ENCODE results near the gene ANKRD44.

Gene ANKRD44

DNA sequence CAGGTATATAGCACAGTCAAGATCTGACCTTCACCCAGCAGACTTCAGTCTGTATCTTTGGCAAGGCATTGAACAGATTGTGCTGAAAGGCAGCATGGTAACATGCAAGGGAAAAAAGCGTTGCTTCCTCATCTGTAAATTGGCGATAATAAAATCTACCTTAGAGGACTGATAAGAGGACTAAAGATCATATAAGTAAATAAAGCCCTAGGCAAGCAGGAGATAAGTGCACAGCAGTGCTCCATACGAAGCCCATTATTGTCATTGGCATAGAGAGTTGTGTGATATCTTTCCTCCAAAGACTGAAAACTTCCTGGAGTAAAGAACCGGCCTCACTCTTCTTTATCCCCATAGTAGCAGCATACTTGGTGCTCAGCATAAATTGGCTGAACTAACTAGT, 162.6 kb downstream of the ANKRD44 start:
- H3K4me1 ChIP-seq (ENCODE audit: insufficient read depth, poor library complexity, severe bottlenecking) = no peaks in the 10 kb centered on the region
- DNase-seq (ENCODE audit: low spot score) (no peak), ATAC-seq (ENCODE audit: low read depth) (no peak)
- no peak overlapping the region for H3K4me3 ChIP-seq (ENCODE audit: severe bottlenecking)
- H3K27ac ChIP-seq (ENCODE audit: poor library complexity, severe bottlenecking) = no peak overlapping the region
- TF ChIP-seq, protein P1, sequence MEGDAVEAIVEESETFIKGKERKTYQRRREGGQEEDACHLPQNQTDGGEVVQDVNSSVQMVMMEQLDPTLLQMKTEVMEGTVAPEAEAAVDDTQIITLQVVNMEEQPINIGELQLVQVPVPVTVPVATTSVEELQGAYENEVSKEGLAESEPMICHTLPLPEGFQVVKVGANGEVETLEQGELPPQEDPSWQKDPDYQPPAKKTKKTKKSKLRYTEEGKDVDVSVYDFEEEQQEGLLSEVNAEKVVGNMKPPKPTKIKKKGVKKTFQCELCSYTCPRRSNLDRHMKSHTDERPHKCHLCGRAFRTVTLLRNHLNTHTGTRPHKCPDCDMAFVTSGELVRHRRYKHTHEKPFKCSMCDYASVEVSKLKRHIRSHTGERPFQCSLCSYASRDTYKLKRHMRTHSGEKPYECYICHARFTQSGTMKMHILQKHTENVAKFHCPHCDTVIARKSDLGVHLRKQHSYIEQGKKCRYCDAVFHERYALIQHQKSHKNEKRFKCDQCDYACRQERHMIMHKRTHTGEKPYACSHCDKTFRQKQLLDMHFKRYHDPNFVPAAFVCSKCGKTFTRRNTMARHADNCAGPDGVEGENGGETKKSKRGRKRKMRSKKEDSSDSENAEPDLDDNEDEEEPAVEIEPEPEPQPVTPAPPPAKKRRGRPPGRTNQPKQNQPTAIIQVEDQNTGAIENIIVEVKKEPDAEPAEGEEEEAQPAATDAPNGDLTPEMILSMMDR (IDR thresholded peaks at IDR 0.05; ENCODE audit: poor library complexity, severe bottlenecking) = no peak
- no peaks in the 10 kb centered on the region for H3K9me3 ChIP-seq (ENCODE audit: severe bottlenecking)
- H3K36me3 ChIP-seq (ENCODE audit: low read depth) = no peaks in the 10 kb centered on the region
- H3K27me3 ChIP-seq (ENCODE audit: insufficient read depth, poor library complexity, severe bottlenecking) = no peaks in the 10 kb centered on the region

DNA sequence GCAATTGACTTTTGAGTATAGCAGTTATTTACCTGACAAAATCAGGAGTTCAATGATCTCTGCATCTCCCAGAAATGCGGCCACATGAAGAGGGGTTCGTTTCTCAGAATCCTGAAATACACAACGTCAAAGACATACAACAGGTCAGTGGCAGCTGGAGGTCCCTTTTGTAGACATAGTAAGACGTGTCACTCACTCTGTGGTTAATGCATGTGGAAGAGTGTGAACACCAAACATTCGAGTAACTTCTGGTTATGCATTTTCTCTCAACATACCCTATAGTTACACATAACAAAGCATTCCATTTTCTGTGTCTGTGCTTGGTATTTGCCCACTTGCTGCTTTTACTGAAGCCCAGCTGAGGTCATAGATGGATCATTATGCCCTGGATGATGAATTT, 163.6 kb downstream of the ANKRD44 start:
- TF ChIP-seq, protein P1 (IDR thresholded peaks at IDR 0.05; ENCODE audit: poor library complexity, severe bottlenecking) = no peak

DNA sequence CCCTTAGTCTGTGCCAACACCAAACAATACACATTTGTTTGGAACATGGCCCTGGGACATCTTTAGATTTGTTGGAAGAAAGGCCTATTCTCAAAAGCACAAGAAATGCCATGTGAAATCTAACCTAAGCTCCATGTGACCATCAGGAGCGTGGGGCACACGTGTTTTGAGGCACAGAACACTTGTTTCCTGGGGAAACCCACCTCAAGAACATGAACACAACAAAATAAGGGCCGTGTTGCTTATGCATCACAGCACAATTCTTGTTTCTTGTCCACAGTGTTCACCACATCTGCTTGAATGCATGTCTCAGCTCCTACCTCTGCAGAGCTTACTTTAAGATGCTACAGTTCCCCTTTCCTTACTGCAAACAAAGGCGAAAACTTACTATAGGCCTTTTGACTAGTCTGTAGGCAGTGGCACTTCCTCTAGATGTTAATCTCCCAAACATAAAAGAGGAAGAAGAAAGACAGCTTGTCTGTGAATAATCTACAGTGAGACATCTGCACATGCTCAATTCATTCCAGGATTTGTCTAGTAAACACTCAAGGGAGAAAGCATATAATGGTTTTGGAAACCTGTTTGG, 165.0 kb downstream of the ANKRD44 start:
- no peaks in the 10 kb centered on the region for H3K4me1 ChIP-seq (ENCODE audit: insufficient read depth, poor library complexity, severe bottlenecking)
- no peak for ATAC-seq (ENCODE audit: low read depth)

More for the DNA sequence above, 163.6 kb downstream of the ANKRD44 start:
- Histone ChIP-seq H3K27ac (ENCODE audit: poor library complexity, severe bottlenecking) (no peak overlapping the region), H3K36me3 (ENCODE audit: low read depth) (no peaks in the 10 kb centered on the region), H3K4me1 (ENCODE audit: insufficient read depth, poor library complexity, severe bottlenecking) (no peaks in the 10 kb centered on the region), H3K4me3 (ENCODE audit: severe bottlenecking) (no peak overlapping the region), H3K9me3 (ENCODE audit: severe bottlenecking) (no peaks in the 10 kb centered on the region), H3K27me3 (ENCODE audit: insufficient read depth, poor library complexity, severe bottlenecking) (no peaks in the 10 kb centered on the region)
- ATAC-seq (ENCODE audit: low read depth) = no peak
- DNase-seq (ENCODE audit: low spot score) = no peak

DNA sequence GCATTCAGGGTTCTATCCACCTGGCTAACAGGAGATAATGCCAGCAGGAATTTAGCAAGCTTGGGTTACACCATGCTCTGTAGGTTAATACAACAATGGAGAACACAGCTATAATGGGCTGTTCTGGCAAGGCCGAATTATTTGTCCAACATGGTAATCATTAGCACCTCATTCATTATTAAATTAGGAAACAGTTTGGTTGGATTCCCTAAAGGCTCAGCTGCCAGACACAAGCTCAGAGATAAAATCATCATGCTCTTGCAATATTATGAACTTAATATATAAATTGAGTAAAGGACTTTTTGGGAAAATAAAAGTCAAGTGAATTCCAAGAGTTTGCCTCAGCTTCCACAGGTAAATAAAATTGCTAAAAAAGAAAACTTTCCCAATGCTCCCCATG, 166.4 kb downstream of the ANKRD44 start:
- no peak for DNase-seq (ENCODE audit: low spot score)
- Histone ChIP-seq H3K4me3 (ENCODE audit: severe bottlenecking) (no peak overlapping the region), H3K27me3 (ENCODE audit: insufficient read depth, poor library complexity, severe bottlenecking) (no peaks in the 10 kb centered on the region), H3K27ac (ENCODE audit: poor library complexity, severe bottlenecking) (no peak overlapping the region), H3K4me1 (ENCODE audit: insufficient read depth, poor library complexity, severe bottlenecking) (no peaks in the 10 kb centered on the region), H3K36me3 (ENCODE audit: low read depth) (no peaks in the 10 kb centered on the region), H3K9me3 (ENCODE audit: severe bottlenecking) (no peaks in the 10 kb centered on the region)
- no peak for ATAC-seq (ENCODE audit: low read depth)
- TF ChIP-seq, protein P1 (IDR thresholded peaks at IDR 0.05; ENCODE audit: poor library complexity, severe bottlenecking) = no peak

More for the DNA sequence above, 165.0 kb downstream of the ANKRD44 start:
- no peak overlapping the region for H3K4me3 ChIP-seq (ENCODE audit: severe bottlenecking)
- H3K27ac ChIP-seq (ENCODE audit: poor library complexity, severe bottlenecking) = no peak overlapping the region
- TF ChIP-seq, protein P1 (IDR thresholded peaks at IDR 0.05; ENCODE audit: poor library complexity, severe bottlenecking) = no peak
- H3K36me3 ChIP-seq (ENCODE audit: low read depth) = no peaks in the 10 kb centered on the region
- no peaks in the 10 kb centered on the region for H3K27me3 ChIP-seq (ENCODE audit: insufficient read depth, poor library complexity, severe bottlenecking)
- DNase-seq (ENCODE audit: low spot score) = no peak
- H3K9me3 ChIP-seq (ENCODE audit: severe bottlenecking) = no peaks in the 10 kb centered on the region

DNA sequence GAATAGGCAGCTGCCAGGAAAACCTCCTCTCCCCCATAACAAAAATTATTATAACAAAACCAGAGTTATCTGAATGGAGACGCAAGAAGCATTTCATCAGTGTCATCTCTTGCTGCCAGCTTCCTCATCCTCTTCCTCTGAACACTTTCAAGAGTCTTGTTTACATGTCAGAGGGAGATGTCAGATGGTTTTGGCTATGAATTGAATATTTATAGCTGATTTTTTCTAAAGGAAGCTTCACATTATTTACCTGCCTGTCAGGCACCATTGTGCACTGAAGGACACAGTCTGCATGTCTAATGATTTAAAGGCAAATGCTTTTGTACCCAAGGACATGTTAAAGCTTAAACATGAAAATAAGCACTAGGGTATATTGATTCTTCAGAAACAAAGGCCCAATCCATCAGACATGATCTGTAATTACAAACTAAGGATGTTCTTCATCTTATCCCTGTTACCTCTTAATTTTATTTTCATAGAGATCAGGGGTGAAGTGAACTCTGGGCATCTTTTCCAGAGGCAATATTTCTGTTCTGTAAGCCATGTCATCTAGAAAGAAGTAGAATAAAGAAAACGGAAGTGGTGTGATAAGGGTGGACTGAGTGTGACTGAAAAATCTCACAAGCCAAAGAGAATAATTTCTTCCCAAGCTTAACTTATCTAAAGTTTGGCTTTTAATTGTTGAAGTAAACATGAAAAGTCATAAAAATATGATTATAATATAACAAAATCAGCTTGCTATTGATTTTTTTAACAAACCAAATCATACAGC, 168.7 kb downstream of the ANKRD44 start:
- no peak for DNase-seq (ENCODE audit: low spot score)
- Histone ChIP-seq H3K9me3 (ENCODE audit: severe bottlenecking) (no peaks in the 10 kb centered on the region), H3K4me3 (ENCODE audit: severe bottlenecking) (no peak overlapping the region), H3K27me3 (ENCODE audit: insufficient read depth, poor library complexity, severe bottlenecking) (no peaks in the 10 kb centered on the region), H3K36me3 (ENCODE audit: low read depth) (no peaks in the 10 kb centered on the region), H3K27ac (ENCODE audit: poor library complexity, severe bottlenecking) (no peak overlapping the region), H3K4me1 (ENCODE audit: insufficient read depth, poor library complexity, severe bottlenecking) (peaks cover 6% of the 10 kb centered on the region)
- no peak for ATAC-seq (ENCODE audit: low read depth)
- TF ChIP-seq, protein P1 (IDR thresholded peaks at IDR 0.05; ENCODE audit: poor library complexity, severe bottlenecking) = no peak
